ENCODE data around the gene ADCY5.

ADCY5 gene

GRCh38 chr3:123424999-123425712 is 23.7 kb downstream of the ADCY5 start:
- DNase-seq, result no peak

- DNase-seq, result no peak
Measured at GRCh38 chr3:123424321-123424998, 24.4 kb downstream of the ADCY5 start.

GRCh38 chr3:123423806-123424205 is 25.1 kb downstream of the ADCY5 start:
- DNase-seq, result no peak

- DNase-seq, result no peak
Measured at GRCh38 chr3:123423031-123423430, 25.9 kb downstream of the ADCY5 start.

GRCh38 chr3:123422457-123422856 is 26.4 kb downstream of the ADCY5 start:
- no peak for DNase-seq

- no peak for DNase-seq
Measured at GRCh38 chr3:123421353-123422174, 27.3 kb downstream of the ADCY5 start.

GRCh38 chr3:123420416-123420968 is 28.4 kb downstream of the ADCY5 start:
- no peak for DNase-seq

- no peak for DNase-seq
Measured at GRCh38 chr3:123419850-123420297, 29.0 kb downstream of the ADCY5 start.

GRCh38 chr3:123419181-123419849 is 29.6 kb downstream of the ADCY5 start:
- no peak for DNase-seq

- no peak for DNase-seq
Measured at GRCh38 chr3:123416647-123417046, 32.2 kb downstream of the ADCY5 start.

- no peak for DNase-seq
Measured at GRCh38 chr3:123416173-123416572, 32.7 kb downstream of the ADCY5 start.

- no peak for DNase-seq
Measured at GRCh38 chr3:123414973-123415775, 33.7 kb downstream of the ADCY5 start.

- no peak for DNase-seq
Measured at GRCh38 chr3:123412811-123413604, 35.9 kb downstream of the ADCY5 start.

- DNase-seq, result no peak
Measured at GRCh38 chr3:123412076-123412475, 36.8 kb downstream of the ADCY5 start.

GRCh38 chr3:123411340-123412040 is 37.4 kb downstream of the ADCY5 start:
- DNase-seq, result no peak

- DNase-seq, result no peak
Measured at GRCh38 chr3:123410149-123410515, 38.8 kb downstream of the ADCY5 start.

GRCh38 chr3:123409443-123410148 is 39.3 kb downstream of the ADCY5 start:
- no peak for DNase-seq

GRCh38 chr3:123406598-123406997 is 42.3 kb downstream of the ADCY5 start:
- DNase-seq, result no peak

- no peak for DNase-seq
Measured at GRCh38 chr3:123405936-123406510, 42.9 kb downstream of the ADCY5 start.

All from SW 1271 (cell line).